ENCODE measurements around the gene MYMK.

Gene MYMK

DNA sequence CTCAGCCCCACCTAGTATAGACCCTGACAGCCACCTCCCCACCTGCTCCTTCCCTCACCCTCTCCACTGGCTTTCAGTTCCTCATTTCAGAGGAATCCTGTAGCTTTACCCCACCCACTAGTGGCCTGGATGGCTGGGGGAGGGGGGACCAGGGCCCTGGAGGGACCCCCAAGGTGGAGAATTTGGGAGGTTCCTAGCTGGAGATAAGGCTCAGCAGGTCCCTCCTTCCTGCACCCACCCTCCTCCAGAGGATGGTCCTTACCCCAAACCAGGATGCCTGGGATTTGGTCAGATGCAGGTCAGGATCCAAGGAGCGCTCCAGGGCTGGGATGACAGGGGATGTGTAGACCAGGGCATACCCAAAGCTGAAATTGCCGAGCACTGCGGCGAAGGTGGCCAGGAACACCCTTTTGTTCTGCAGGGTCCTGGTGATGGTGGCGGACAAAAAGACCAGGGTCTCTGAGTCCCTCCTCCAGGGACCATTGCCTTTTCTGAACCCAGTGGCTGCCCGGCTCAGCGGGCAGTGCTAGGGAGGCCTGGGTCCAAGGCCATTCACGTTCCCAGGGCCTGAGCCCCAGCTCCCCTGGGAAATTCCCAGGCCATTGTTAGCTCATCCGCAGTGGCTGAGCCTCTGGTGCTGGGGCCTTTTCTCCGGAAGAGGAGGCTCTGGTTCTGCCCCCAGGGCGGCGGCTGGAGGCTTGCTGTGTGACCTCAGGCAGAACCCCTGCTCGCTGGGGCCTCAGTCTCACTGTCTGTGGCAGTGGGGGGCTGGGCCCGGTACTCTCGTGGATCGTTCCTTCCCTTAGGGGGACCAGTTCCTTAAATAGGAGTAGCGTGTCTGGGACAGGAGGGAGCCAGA lies 46.5 kb downstream of the MYMK start:
- DNase-seq = no peak

DNA sequence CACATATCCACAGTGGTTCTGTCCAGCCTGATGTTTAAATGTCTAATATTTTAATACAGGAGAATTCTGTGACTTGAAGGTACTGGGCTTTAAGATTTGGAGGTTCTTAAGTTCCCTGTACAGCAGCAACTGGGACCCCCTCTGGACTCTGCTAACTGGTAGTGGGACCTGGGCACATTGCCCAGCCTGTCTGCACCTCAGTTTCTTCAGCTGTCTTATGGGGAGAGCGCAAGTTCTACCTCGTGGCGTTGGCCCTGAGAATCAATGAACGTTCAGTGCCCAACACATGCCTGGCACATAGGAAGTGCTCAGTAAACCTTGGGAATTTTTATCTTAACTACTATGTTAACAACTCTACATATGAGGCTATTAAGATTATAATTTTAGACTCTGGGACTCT lies 47.3 kb downstream of the MYMK start:
- DNase-seq = no peak

DNA sequence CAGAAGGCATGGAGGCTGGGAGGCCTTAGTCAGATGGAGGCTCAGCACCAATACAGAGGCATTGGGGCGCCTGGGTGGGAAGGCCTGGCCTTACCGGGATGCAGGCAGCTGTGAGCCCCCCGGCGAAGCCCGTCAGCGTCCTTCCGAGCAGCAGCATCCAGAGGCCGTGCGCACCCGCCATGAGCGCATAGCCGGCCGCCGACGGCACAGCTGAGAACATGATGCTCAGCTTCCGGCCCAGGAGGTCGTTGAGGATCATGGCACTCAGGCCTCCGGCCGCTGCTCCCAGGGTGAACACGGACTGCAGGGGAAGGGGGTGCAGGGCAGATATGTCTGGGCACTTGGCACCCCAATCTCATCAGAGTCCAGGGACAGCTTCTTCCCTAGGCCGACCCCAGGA lies 47.8 kb downstream of the MYMK start:
- DNase-seq = no peak

DNA sequence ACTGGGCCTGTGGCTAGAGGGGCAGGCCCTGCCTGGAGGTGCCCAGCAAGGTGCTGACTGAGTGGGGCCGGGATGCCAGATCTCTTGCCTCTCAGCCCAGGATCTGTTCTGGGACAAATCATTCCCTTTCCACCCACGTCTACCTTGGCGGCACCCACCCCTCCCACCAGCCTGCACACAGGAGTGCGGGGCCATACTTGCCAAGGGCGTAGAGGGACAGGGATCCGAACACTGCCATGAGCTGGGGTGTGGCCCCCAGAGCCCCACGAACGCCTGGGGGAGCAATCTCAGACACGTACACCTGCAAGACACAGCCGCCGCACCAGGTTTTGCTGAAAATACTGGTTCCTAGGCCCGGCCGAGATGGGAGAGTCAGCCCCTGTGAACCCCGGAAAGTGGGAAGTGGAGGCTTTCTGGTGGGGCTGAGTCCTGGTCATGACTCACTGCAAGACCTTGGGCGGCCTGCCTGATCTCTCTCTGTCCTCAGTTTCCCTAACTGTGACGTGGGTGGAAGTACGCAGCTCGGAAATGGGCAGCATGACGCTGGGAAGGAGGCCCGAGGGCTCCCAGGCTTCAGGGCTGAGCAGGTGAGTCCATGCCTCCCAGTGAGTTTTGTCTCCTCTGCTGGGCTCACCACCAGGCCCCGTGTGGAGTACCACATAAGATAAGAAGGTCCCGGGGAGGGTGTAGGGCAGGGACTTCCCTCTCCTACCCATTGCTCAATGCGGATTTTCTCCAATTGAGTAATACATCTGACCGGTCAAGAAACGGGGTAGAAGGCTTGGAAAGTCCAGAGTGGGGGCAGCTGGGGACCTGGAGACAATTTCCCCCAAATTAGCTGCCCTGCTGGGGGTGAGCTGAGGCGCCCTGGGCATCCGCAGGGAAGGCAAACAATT lies 48.5 kb downstream of the MYMK start:
- DNase-seq = no peak

- no peak for DNase-seq
These were observed 49.3 kb downstream of the MYMK start for GRCh38 chr9:133475292-133476012.

- no peak for DNase-seq
These were observed 49.9 kb downstream of the MYMK start for GRCh38 chr9:133474853-133475252.

DNA sequence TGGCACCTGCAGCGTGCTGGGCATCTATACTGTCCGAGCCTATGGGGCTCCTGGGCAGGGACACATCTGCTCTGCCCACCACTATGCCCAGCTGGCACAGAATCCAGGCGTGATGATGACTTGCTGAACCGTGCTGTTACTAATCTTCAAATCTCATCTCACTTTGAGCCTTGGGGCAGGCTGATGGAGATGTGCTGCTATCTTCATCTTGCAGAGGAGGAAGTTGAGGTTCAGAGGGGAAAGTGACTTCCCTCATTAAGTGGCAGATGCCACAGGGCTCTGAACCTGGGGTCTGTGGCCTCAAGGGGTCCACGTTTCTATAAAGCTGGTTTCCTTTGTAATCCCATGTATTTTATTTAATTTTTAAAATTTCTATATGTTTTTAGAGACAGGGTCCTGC lies 50.5 kb downstream of the MYMK start:
- DNase-seq = no peak

GRCh38 chr9:133473743-133474142 lies 51.0 kb downstream of the MYMK start:
- no peak for DNase-seq

DNA sequence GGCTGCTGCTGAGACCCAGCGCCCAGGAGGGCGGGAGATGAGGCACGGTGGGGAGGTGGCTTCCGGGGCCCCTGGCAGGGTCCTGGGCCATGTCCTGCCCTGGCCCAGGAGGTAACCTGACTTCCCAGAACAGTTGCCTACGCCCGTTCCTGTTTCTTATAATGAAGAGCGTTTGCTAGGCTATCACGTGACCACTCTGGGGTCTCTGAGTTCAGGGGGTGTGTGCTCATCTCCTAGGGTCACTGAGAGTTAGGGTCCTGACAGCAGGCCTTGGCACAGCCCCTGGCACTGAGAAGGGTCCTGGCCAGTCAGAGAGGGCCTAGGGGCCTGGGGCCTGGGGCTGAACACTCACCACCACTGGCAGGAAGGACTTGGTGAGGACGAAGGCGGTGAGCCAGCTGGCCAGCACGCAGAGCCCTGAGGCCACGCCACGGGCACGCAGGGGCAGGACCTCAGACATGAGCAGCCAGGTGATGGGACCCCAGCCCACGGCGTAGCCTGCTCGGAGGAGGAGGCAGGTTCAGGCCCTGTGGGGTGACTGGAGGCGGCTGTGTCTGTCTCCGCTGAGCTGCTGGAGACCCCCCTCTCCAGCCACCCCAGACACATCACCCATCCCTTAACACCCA lies 51.9 kb downstream of the MYMK start:
- no peak for DNase-seq

DNA sequence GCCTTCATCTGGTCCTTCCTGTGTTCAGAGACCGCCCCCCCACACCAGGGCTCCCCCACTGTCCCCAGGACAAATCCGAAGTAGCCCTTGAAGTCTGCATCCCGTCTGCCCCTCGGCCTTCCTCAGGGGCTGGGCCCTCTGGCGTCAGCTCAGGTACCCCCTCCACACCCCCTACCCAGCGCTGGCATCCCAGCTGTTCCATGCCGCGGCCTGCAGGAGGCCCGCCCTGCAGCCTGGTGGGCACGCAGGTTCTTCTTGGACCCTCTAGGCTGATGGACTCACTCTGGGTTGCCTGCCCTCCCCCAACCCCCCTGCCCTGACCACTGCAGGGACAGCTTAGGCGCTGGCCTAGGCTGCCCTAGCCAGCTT lies 52.5 kb downstream of the MYMK start:
- DNase-seq = no peak

- DNase-seq = no peak
These were observed 53.0 kb downstream of the MYMK start for GRCh38 chr9:133471551-133472276.

- DNase-seq = no peak
These were observed 53.8 kb downstream of the MYMK start for GRCh38 chr9:133470988-133471387.

GRCh38 chr9:133470427-133470924 lies 54.3 kb downstream of the MYMK start:
- no peak for DNase-seq

DNA sequence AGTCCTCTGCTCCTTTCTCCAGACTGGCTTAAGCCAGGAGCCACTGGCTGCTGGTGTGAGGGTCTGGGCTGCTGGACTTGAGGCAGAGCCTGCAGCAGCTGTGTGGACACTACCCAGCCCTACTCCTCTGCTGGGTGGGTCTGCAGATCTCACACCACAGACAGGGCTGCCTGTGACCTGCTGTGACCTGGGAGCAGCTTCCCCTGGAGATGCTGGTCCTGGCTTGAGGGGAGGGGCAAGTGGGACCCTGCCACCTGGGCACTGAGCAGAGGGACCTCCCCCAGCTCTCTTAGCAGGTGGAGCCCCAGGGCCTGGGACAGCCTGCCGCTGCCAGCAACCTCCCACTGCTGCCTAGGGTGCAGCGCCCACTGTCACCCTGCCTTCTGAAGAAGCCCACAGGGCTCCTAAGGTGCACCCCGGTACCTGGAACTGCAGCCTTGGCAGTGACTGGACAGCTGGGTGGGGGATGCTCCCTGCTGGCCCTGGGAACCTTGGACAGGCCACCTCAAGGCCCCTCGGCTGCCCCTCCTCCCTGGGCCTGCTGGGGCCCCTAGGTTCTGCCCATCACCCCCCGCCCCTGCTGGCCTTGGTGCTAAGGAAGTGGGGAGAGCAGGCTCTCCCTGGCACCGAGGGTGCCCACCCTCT lies 55.9 kb downstream of the MYMK start:
- DNase-seq = no peak

DNA sequence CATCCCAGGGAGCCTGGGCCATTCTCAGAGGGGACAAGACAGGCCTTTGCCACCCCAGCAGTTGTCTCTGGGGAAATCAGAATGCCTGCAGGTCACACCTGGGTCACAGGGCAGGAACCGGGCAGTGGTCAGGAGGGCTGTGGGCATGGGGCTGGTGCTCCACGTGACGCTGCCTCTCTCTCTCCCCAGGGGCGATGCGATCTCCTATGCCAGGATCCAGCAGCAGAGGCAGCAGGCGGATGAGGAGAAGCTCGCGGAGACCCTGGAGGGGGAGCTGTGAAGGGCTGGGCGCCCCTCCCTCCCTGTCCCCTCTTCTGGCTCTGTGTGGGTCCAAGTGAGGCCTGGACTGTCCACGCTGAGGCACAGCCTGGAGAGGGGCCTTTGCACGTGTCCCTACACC lies 56.4 kb downstream of the MYMK start:
- no peak for DNase-seq

DNA sequence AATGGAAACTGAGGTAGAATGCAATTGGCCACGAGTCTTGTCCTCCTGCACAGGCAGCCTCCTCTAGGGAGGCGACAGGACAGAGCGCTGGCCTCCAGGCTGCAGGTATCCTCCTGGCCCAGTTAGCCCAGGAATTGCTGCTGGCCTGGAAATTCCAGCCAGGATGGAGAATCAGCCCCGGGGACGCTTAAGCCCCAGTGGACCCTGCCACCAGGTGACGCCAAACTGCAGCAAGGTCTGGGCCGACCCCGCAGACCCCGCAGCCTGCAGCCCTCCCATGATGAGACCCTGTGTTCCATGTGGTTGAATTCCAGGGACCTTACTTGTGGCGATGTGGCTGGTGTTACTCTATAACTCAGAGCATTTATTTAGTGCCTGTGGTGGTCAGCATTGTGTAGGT lies 57.7 kb downstream of the MYMK start:
- DNase-seq = no peak

- DNase-seq = no peak
These were observed 58.8 kb downstream of the MYMK start for GRCh38 chr9:133465984-133466383.

- DNase-seq = no peak
These were observed 60.1 kb downstream of the MYMK start for GRCh38 chr9:133464638-133465037.
